PFSK-1 (cell line): Measurements from ENCODE around the gene PRLR.

ENCODE experiments used
- POLR2AphosphoS5 ChIP-seq: IDR thresholded peaks from 2 replicates; pipeline ENCODE4 v1.6.1; 2012; ENCODE audit warnings: low read depth, mild to moderate bottlenecking, control low read depth, low read length, moderate library complexity
- REST ChIP-seq, 2 experiments: IDR thresholded peaks; 2 replicates each; pipeline versions ENCODE4 v1.6.1 to v1.8.0; 2011 to 2012; ENCODE audit warnings: low read depth in 2 of 2, low read length in 2 of 2, control low read depth in 1 of 2, inconsistent platforms in 1 of 2, mild to moderate bottlenecking in 1 of 2, moderate library complexity in 1 of 2; ENCODE audit not compliant: insufficient read depth in 1 of 2

DNA sequence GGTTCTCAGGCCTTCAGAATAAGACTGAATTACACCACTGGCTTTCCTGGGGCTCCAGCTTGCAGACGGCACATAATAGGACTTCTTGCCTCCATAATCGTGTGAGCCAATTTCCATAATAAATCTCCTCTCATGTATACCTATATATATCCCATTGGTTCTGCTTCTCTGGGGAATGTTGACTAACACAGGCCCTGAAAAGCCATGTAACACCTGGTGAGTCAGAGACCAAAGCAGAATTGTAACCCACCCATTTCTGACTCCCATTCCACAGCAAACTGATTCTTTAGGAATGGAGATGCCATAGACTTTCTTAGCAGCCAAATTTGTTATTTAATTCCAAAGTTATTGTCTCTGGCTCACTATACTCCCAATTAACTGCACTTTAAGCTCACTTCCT, 97.1 kb downstream of the PRLR start:
- TF ChIP-seq POLR2AphosphoS5 (no peak), REST (IDR thresholded peaks at IDR 0.05; ENCODE audit: insufficient read depth in 1 of 2, low read depth in 2 of 2, low read length in 2 of 2) (no peak)
